K562 (cell line): Measurements from ENCODE around the gene TTLL11. TPM values are rescaled to one million over a fixed set of nuclear protein-coding genes. Genes with fewer than 3 reads are reported as not detected.
A peak's percentile ranks its signal among the peaks of the same experiment; 100 is the strongest.

Experiments
- ARID4B ChIP-seq: sonication (generic); formaldehyde crosslinking; IDR thresholded peaks from 2 replicates; pipeline ENCODE4 v1.8.0; 2022; ENCODE audit warnings: mild to moderate bottlenecking, missing genetic modification reagents
- CUX1 ChIP-seq: fragments of 200-800 bp; sonication (Bioruptor generic); IDR thresholded peaks from 2 replicates; pipeline ENCODE4 v1.6.1; 2016; ENCODE audit warnings: missing genetic modification characterization, missing compliant biosample characterization
- HNRNPUL1 ChIP-seq: fragments of 200-400 bp; formaldehyde crosslinking; IDR thresholded peaks from 2 replicates; pipeline ENCODE4 v1.6.1; 2017; ENCODE audit warnings: low read length
- KDM1A ChIP-seq, 2 experiments: fragments of 450-650 bp; IDR thresholded peaks; 2 replicates each; pipeline ENCODE4 v1.6.1; 2016; ENCODE audit warnings: mild to moderate bottlenecking in 2 of 2
- NUFIP1 ChIP-seq: fragments of 450-650 bp; IDR thresholded peaks from 2 replicates; pipeline ENCODE4 v1.6.1; 2018; ENCODE audit not compliant: partially characterized antibody
- PML ChIP-seq: IDR thresholded peaks from 2 replicates; pipeline ENCODE4 v1.6.1; 2012; ENCODE audit warnings: low read length, inconsistent platforms
- SMAD2 ChIP-seq: fragments of 150-350 bp; IDR thresholded peaks from 2 replicates; pipeline ENCODE4 v1.6.1; 2014; ENCODE audit warnings: low read depth, mild to moderate bottlenecking, low read length
- SP1 ChIP-seq: sonication (generic); formaldehyde crosslinking; IDR thresholded peaks from 2 replicates; pipeline ENCODE4 v1.8.1; 2022; ENCODE audit warnings: mild to moderate bottlenecking, missing genetic modification reagents
- SREBF2 ChIP-seq: sonication (generic); formaldehyde crosslinking; IDR thresholded peaks from 2 replicates; pipeline ENCODE4 v1.4.0; 2020; ENCODE audit warnings: mild to moderate bottlenecking, missing genetic modification reagents
- TARDBP ChIP-seq: fragments of 450-650 bp; IDR thresholded peaks from 2 replicates; pipeline ENCODE4 v1.6.1; 2016
- TRIM28 ChIP-seq: fragments of 450-650 bp; IDR thresholded peaks from 2 replicates; pipeline ENCODE4 v1.6.1; 2017
- U2AF2 ChIP-seq: fragments of 200-400 bp; formaldehyde crosslinking; optimal IDR thresholded peaks from 2 replicates; pipeline ENCODE3; 2017; ENCODE audit warnings: low read depth, mild to moderate bottlenecking, low read length
- UBTF ChIP-seq, 2 experiments: IDR thresholded peaks; 2 replicates each; pipeline ENCODE4 v1.6.1; 2012; ENCODE audit warnings: improper control_type of control experiment in 2 of 2, low read depth in 2 of 2, low read length in 2 of 2, borderline replicate concordance in 1 of 2
- USF2 ChIP-seq: sonication (generic); formaldehyde crosslinking; IDR thresholded peaks from 2 replicates; pipeline ENCODE4 v1.5.0; 2020; ENCODE audit warnings: missing genetic modification reagents
- ZKSCAN8 ChIP-seq: fragments of 200-800 bp; sonication (Bioruptor generic); IDR thresholded peaks from 2 replicates; pipeline ENCODE4 v1.6.1; 2016; ENCODE audit warnings: missing genetic modification characterization, missing compliant biosample characterization
- polyA plus RNA-seq, 8 experiments: library from polyadenylated mRNA; depleted of rRNA in 4 of 8; stranded (reverse) in 5 of 8; unstranded in 3 of 8; fragments of >200 nt; fragmentation: Nextera tagmentation in 2 of 8; fragmentation: Illumina TruSeq in 1 of 8; extraction: Ambion mirVana in 2 of 8; extraction: Trizol in 1 of 8; gene quantifications; 2 replicates each; pipeline versions ENCODE4 v1.2.1 to v1.2.3, GENCODE V29; 2011 to 2014; ENCODE audit warnings: inconsistent platforms in 1 of 8, missing spikeins in 1 of 8
- total RNA-seq, 7 experiments: library from RNA; depleted of rRNA in 6 of 7; stranded (reverse); fragments of >200 nt in 6 of 7; fragmentation: Illumina TruSeq in 2 of 7; extraction: Trizol in 2 of 7; gene quantifications; 2 replicates each; pipeline versions ENCODE4 v1.2.1 to v1.2.3, GENCODE V29; 2011 to 2021; ENCODE audit warnings: low replicate concordance in 1 of 7

TTLL11 gene
- total and polyA plus RNA-seq, 9 of the 15 experiments (the other 6 are each of a cell fraction or from before 2014, with no cell fraction given), result 0.83 to 4.4 (median 2.7) TPM

- TF ChIP-seq USF2, result no peak
- TF ChIP-seq HNRNPUL1, result no peak
- TF ChIP-seq PML, result peak; percentile 60; the same call in 1 of the 2 replicates
- TF ChIP-seq UBTF (IDR thresholded peaks at IDR 0.05; ENCODE audit: borderline replicate concordance in 1 of 2, low read depth in 2 of 2, low read length in 2 of 2), result no peak
- TF ChIP-seq SP1 (CRISPR knock-in tag), result no peak
- 0 out of 2 replicates have a peak, but pooled peaks have one; percentile 55 for TF ChIP-seq ZKSCAN8 (CRISPR knock-in tag)
- no peak for TF ChIP-seq TRIM28
- TF ChIP-seq SREBF2, result no peak
- no peak for TF ChIP-seq TARDBP
- TF ChIP-seq NUFIP1, result no peak
- no peak for TF ChIP-seq U2AF2
- TF ChIP-seq KDM1A (IDR thresholded peaks at IDR 0.05), result peak; percentile 61 to 72
- TF ChIP-seq CUX1, result no peak
- no peak for TF ChIP-seq ARID4B (CRISPR knock-in tag)
- TF ChIP-seq SMAD2, result no peak
Measured at GRCh38 chr9:122051351-122052321, 41.5 kb downstream of the TTLL11 start (continued).
